NCI-H2107 treated with DMSO at 0.1 percent for 48 hours (cell line): ENCODE results near the gene ABTB1.
A peak's percentile ranks its signal among the peaks of the same experiment; 100 is the strongest.

Experiments used
- DNase-seq: peaks from one replicate; lab custom pipeline; 2025; ENCODE audit not compliant: unreplicated experiment; lab: John Stamatoyannopoulos, UW

Gene ABTB1

DNA sequence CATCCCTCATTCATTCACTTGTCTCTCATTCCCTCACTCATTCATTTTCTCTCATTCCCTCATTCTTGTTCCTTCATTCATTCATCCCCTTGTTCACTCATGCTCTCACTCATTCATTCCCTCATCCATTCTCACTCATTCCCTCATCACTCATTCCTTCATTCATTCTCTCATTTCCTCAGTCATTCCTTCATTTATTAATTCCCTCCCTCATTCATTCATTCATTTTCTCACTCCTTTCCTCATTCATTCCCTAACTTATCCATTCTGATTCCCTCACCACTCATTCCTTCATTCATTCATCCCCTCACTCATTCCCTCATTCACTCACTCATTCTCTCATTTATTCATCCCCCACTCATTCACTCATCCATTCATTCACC, 13.8 kb downstream of the ABTB1 start:
- DNase-seq: no peak

DNA sequence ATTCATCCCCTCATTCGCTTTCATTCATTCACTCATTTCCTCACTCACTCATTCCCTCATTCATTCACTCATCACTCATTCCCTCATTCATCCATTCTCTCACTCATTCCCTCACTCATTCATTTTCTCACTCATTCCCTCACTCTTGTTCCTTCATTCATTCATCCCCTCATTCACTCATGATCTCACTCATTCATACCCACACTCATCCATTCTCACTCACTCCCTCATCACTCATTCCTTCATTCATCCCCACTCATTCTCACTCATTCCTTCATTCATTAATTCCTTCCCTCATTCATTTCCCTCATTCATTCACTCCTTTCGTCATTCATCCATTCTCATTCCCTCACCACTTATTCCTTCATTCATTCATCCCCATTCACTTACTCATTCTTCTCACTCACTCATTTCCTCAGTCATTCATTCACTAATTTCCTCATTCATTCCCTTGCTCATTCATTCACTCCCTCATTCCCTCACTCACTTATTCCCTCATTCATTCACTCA, 14.5 kb downstream of the ABTB1 start:
- DNase-seq: no peak

- no peak for DNase-seq
Observed at GRCh38 chr3:127688022-127688415, 15.3 kb downstream of the ABTB1 start.

DNA sequence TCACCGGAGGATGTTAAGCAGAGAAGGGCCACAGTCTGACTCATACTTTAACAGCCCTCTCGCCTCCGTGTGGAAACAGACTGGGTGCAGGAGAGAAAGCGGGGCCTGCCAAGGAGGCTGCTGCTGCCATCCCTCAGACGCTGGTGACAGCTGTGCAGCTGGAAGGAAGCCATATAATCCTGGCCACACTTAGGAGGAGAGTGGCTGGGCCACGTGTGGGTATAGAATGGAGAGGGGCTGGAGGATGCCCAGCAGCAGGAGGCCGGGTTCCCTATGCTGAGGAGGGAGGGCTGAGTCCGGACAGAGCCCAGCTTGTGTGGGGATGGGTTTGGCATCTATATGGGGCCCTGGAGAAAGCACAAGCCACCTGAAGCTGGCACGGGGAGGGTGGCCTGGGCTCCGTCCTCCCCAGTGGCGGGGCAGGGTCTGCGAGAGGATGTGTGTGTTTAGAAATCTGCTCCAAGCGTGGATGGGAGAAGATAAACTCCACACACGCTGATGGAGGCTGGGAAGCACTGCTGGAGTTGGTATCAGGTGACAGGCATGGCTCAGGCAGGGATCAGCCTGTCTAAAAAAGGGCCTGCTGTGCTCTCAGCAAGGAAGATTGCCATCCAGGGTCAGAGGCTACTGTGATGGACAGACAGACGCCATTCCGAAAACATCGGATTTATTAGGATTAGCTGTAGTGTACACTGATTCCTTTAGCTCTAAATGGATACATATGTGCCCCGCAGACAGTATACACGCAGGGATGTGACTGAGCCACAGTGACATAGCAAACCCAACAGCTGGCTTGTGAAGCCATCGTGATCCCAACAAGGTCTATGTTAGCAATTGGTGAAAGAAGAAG, 15.9 kb downstream of the ABTB1 start:
- DNase-seq: peak; percentile 35

- no peak for DNase-seq
Observed at GRCh38 chr3:127689266-127689860, 16.6 kb downstream of the ABTB1 start.

DNA sequence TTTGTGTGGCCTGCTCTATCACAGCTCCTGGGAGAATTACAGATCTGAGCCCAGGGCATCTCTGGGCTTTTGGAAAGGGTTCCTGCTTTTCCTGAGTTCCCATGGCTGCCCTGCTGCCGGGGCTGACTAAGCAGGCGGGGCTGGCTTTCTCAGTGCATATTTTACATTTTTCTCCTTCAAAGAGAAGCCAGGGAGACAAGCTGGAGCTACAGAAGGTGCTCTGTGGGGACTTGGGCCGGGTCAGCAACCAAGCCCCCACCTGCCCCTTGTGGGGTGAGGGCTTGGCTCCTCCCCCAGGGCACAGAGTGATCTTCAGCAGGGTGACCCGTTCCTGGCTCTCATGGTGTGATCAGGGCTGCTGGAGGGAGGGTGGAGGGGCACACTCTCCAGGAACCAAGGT, 17.4 kb downstream of the ABTB1 start:
- DNase-seq: no peak

GRCh38 chr3:127690823-127691452, 18.2 kb downstream of the ABTB1 start:
- no peak for DNase-seq

DNA sequence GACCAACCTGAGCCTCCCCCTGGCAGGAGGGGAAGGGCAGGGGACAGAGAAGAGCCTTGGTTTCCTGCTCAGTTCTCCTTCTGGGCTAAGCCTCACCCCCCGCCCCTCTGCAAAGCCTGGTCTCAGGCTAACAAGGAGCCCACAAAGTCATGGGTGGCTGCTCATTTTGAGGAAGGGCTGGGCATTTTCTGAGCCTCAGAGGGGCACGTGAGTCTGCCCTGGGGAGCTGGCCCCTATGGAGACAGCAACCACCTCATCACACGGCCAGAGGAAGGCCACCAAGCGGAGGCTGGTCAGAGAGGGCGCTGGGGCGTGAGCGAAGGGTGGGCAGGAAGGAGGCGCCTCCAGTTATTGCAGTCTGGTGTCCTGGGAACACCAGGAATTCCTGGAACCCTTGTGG, 18.7 kb downstream of the ABTB1 start:
- no peak for DNase-seq

- no peak for DNase-seq
Observed at GRCh38 chr3:127691974-127692373, 19.2 kb downstream of the ABTB1 start.

DNA sequence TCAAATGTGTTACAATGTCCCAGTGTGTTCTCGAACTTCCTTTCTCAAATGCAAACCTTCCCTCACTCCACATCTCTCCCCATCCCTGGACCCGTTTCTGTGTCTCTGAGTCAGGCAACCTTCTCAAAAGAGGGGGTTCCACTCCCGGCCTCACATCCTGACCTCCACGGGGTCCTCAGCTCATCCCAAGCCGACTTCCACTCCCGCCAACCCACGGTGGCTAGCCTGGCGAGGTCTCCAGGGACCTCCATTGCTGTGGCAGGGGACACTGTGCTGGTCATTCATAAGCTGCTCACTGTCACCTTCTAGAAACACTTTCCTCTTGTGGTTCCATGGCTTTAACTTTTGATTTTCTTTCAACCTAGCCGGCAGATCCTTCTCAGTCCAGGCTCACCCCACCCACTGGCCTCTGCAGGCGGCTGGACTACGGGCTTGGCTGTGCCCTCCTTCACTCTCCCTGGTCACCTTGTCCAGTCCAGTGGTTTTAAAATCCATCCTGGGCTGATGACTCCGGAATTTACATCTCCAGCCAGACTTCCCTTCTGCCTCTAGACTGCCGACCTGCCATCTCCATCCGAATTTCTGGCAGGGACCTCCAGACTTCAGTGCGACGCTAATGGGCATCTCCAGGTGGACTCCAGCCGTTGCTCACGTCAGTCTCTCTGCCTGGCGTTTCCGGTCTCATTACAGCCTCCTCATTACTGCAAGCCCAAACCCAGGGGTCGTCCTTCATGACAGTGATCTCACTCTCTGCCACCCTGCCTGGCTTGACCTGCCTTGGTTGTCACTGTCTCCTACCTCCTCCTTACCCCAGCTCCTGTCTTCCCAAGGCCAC, 20.0 kb downstream of the ABTB1 start:
- DNase-seq: no peak

GRCh38 chr3:127693336-127693843, 20.6 kb downstream of the ABTB1 start:
- no peak for DNase-seq

DNA sequence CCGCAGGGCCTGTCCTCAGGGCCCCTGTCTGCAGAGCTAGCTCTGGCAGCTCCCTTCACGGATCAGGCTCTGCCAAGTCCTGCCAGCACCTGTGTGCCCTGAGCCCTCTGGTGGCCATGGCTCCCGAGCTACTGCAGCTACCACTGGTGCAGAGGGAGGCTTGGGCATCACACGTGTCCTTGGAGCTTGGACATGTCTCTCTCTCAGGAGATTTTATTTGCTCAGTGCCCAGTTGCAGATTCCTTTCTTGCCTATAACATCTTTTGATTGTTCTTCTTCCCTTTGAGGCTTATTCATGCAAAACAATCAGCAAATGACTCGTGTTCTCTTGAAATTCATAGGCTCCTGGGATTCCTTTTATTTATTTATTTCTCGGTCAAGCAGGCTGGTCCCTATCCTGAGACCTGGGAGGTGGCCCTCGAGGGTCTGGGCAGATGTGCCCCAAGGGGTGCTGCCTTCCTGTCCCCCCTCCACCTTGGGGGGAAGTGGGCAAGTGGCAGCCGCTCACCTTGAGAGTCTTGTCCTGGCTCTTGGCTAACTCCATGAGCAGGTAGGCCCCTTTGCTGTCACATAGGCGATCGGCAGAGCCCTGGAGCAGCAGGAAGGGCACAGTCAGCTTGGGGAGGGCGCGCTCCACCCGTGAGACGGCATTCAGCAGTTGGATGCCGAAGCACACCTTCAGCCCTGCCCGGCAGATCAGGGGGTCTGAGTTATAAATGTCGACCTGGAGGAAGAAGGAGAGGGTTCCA, 21.9 kb downstream of the ABTB1 start:
- peak; percentile 56 for DNase-seq

DNA sequence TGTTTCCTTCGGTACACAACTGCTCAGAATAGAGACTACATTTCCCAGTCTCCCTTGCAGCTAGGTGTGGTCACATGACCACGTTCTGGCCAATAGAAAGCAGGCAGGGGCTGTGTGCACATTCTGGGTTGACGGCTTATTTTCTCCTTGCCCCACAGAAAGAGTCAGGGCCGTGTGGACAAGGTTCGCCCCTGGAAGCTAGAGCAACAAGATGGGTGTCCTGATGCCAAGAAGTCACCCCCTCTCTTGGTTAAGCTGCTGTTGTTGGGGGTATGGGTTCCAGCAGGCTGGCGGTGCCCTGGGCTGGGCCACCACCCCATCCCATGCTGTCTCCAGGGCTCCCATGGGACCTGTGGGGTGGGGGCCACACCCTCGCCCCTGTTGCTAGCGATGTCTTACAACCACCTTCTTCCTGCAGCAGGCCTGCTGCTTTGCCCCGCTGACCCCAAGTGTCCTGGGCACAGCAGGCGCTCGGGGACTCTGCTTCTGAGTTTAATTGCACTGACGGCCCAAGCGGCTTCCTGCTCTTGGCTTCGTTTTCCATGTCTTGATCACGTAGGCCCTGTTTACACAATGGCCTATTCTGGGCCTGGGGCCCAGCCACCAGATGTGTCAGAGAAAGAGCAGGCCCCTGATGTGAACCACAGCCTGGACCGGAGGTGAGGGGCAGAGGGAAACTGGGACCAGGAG, 24.9 kb downstream of the ABTB1 start:
- DNase-seq: peak; percentile 44

GRCh38 chr3:127698286-127698685, 25.5 kb downstream of the ABTB1 start:
- no peak for DNase-seq

- no peak for DNase-seq
Observed at GRCh38 chr3:127698691-127699415, 26.1 kb downstream of the ABTB1 start.

- DNase-seq: no peak
Observed at GRCh38 chr3:127699416-127700300, 26.9 kb downstream of the ABTB1 start.

GRCh38 chr3:127700406-127700805, 27.7 kb downstream of the ABTB1 start:
- no peak for DNase-seq
